Measurements from ENCODE around the gene MPZL1. TPM values are rescaled to one million over a fixed set of nuclear protein-coding genes. Genes with fewer than 3 reads are reported as not detected.

MPZL1 gene
- polyA plus RNA-seq, 3 donors = 23.1 to 63.6 (median 61.8) TPM

- Mint-ChIP-seq H3K9me3 (peaks cover 0 to 4% (median 2%) of the 10 kb centered on the region in 7 donors), H3K27ac (peak overlapping the region in 2 of 7 donors; percentile 24 to 71), H3K4me1 (peaks cover 7% of the 10 kb centered on the region), H3K36me3 (peaks cover 57 to 73% of the 10 kb centered on the region in 2 donors), H3K27me3 (ENCODE audit: low read depth in 3 of 3) (no peaks in the 10 kb centered on the region), H3K4me3 (no peak overlapping the region)
- Histone ChIP-seq H3K36me3 (replicated peaks in 1 of 2; ENCODE audit: control insufficient read depth in 1 of 2, insufficient read depth in 2 of 2, low read length in 2 of 2) (peaks cover 21 to 67% of the 10 kb centered on the region in 2 donors), H4K20me1 (ENCODE audit: insufficient read depth, low read length) (no peaks in the 10 kb centered on the region), H3K9ac (ENCODE audit: insufficient read depth, low read length, poor library complexity, severe bottlenecking) (no peak overlapping the region), H3K79me2 (ENCODE audit: insufficient read depth, low read length) (no peaks in the 10 kb centered on the region), H3K9me3 (replicated peaks in 1 of 2; ENCODE audit: control insufficient read depth in 1 of 2, insufficient read depth in 1 of 2, low read length in 2 of 2) (no peaks in the 10 kb centered on the region), H2AFZ (ENCODE audit: insufficient read depth, low read depth, low read length, poor library complexity, severe bottlenecking) (no peak overlapping the region), H3K27ac (ENCODE audit: low read depth in 1 of 2, low read length in 2 of 2) (no peak overlapping the region), H3K4me3 (replicated peaks in 1 of 3; ENCODE audit: low read depth in 2 of 3, low read length in 3 of 3) (no peak overlapping the region), H3K4me1 (ENCODE audit: control insufficient read depth in 1 of 2, insufficient read depth in 2 of 2, low read length in 2 of 2) (no peaks in the 10 kb centered on the region), H3K4me2 (replicated peaks; ENCODE audit: extremely low read depth, low read length, poor library complexity, severe bottlenecking) (no peak overlapping the region), H3K27me3 (ENCODE audit: control insufficient read depth in 2 of 2, insufficient read depth in 2 of 2, low read length in 2 of 2) (no peaks in the 10 kb centered on the region)
- intact Hi-C loops (cut with micrococcal nuclease) = no loop called here
- no peak for DNase-seq
- TF ChIP-seq CTCF (IDR thresholded peaks at IDR 0.05) = no peak
Observed at GRCh38 chr1:167774710-167775109, 52.9 kb downstream of the MPZL1 start.

GRCh38 chr1:167775178-167775577 lies 53.4 kb downstream of the MPZL1 start:
- Histone ChIP-seq H3K27me3 (ENCODE audit: control insufficient read depth in 2 of 2, insufficient read depth in 2 of 2, low read length in 2 of 2) (no peaks in the 10 kb centered on the region), H3K4me1 (ENCODE audit: control insufficient read depth in 1 of 2, insufficient read depth in 2 of 2, low read length in 2 of 2) (no peaks in the 10 kb centered on the region), H2AFZ (ENCODE audit: insufficient read depth, low read depth, low read length, poor library complexity, severe bottlenecking) (no peak overlapping the region), H3K9ac (ENCODE audit: insufficient read depth, low read length, poor library complexity, severe bottlenecking) (no peak overlapping the region), H3K36me3 (replicated peaks in 1 of 2; ENCODE audit: control insufficient read depth in 1 of 2, insufficient read depth in 2 of 2, low read length in 2 of 2) (peaks cover 18 to 67% of the 10 kb centered on the region in 2 donors), H3K79me2 (ENCODE audit: insufficient read depth, low read length) (no peaks in the 10 kb centered on the region), H3K27ac (ENCODE audit: low read depth in 1 of 2, low read length in 2 of 2) (no peak overlapping the region), H3K9me3 (replicated peaks in 1 of 2; ENCODE audit: control insufficient read depth in 1 of 2, insufficient read depth in 1 of 2, low read length in 2 of 2) (no peaks in the 10 kb centered on the region), H4K20me1 (ENCODE audit: insufficient read depth, low read length) (no peaks in the 10 kb centered on the region), H3K4me3 (replicated peaks in 1 of 3; ENCODE audit: low read depth in 2 of 3, low read length in 3 of 3) (no peak overlapping the region), H3K4me2 (replicated peaks; ENCODE audit: extremely low read depth, low read length, poor library complexity, severe bottlenecking) (no peak overlapping the region)
- Mint-ChIP-seq H3K27ac (no peak overlapping the region), H3K4me1 (peaks cover 7% of the 10 kb centered on the region), H3K36me3 (peaks cover 52 to 73% of the 10 kb centered on the region in 2 donors), H3K27me3 (ENCODE audit: low read depth in 3 of 3) (no peaks in the 10 kb centered on the region), H3K4me3 (no peak overlapping the region), H3K9me3 (peaks cover 0 to 5% (median 2%) of the 10 kb centered on the region in 7 donors)
- intact Hi-C loops (cut with micrococcal nuclease) = no loop called here
- TF ChIP-seq CTCF (IDR thresholded peaks at IDR 0.05) = no peak
- DNase-seq = peak in 1 of 3 donors; percentile 19
- no CpG with 5 or more reads among the region's 2 CpGs for WGBS (ENCODE audit: insufficient coverage)
